Activated naive CD4-positive, alpha-beta T cell treated with anti-CD3 and anti-CD28 coated beads for 36 hours (primary cell): ENCODE results near the gene LMO2. TPM values are rescaled to one million over a fixed set of nuclear protein-coding genes. Genes with fewer than 3 reads are reported as not detected.
A peak's percentile ranks its signal among the peaks of the same experiment; 100 is the strongest.

ENCODE experiments used
- CTCF ChIA-PET: fragments of 350-600 bp; sonication (Branson Sonifier 250); formaldehyde crosslinking; loops from one replicate; lab custom pipeline; 2021; ENCODE audit warnings: antibody characterized with exemption; lab: Charles Lee
- DNase-seq: peaks from one replicate; pipeline ENCODE4 v3.0.0-alpha.2; 2020
- H3K27ac Mint-ChIP-seq: one replicate; pipeline ENCODE4 v1.8.0; 2021; ENCODE audit warnings: mild to moderate bottlenecking, mixed read lengths
- H3K27me3 Mint-ChIP-seq: one replicate; pipeline ENCODE4 v1.8.0; 2021; ENCODE audit warnings: low read depth, mixed read lengths
- H3K36me3 Mint-ChIP-seq: one replicate; pipeline ENCODE4 v1.8.0; 2021; ENCODE audit warnings: low read depth, mixed read lengths
- H3K4me1 Mint-ChIP-seq: one replicate; pipeline ENCODE4 v1.8.0; 2021; ENCODE audit warnings: low read depth, mixed read lengths
- H3K4me3 Mint-ChIP-seq: one replicate; pipeline ENCODE4 v1.8.0; 2021; ENCODE audit warnings: mild to moderate bottlenecking, moderate library complexity, mixed read lengths
- H3K9me3 Mint-ChIP-seq: one replicate; pipeline ENCODE4 v1.8.0; 2021; ENCODE audit warnings: mixed read lengths
- intact Hi-C: fragments of 100-400 bp; cut with micrococcal nuclease; formaldehyde crosslinking; loops from one replicate; pipeline ENCODE4 v1.15.1; 2023
- total RNA-seq, 2 experiments: library from RNA; stranded (reverse); gene quantifications; one replicate each; pipeline ENCODE4 v1.2.3, GENCODE V29; 2021

Gene LMO2
- total RNA-seq, 2 experiments from 2014 or later, result not detected

DNA sequence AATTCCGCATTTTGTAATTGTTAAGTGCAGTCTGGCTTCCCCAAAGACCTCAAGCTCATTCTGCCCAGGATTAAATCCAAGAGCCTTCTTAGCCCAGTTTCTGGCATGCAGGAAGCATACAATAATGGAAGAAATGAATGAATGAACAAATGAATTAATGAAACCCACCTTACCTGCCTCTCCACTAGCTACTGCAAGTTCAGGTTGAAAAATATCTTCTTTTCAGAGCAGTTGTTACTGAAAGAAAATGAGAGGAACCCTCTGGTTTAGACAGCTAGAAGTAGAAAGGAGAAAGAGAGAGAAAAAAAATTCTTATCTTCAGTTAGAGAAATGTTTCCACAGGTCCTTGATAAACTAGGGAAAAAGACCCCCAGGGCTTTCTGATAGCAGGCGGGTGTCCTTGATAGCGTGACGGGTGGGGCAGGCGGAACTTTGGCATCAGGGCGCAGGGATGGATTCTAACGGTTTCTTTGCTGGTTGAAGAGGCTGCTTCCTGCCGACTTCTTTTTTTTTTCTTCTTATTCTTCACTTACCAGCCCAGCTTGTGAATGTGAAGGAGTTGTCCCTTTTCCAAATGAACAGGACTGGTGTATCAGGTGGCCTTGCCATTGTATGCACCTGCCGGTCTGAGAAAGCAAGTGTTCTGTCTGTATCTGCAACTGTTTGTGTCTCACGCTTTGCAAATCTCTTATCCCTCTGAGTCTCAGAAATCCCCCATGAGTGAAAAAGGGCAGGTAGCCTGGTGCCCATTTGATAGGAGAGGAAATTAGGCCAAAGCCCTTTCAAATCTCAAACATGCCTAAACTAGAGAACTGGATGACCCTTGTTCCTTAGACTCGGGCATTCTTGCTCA, 10.0 kb downstream of the LMO2 start:
- Mint-ChIP-seq H3K36me3 (no peaks in the 10 kb centered on the region), H3K27me3 (peaks cover 73% of the 10 kb centered on the region), H3K4me1 (no peaks in the 10 kb centered on the region), H3K9me3 (no peaks in the 10 kb centered on the region), H3K4me3 (no peak overlapping the region), H3K27ac (no peak overlapping the region)
- CTCF ChIA-PET, result interaction anchor here (1.3 kb wide), 1 partner anchor 23 kb away, joined by 4 read pairs; no protein-coding TSS in a partner anchor
- no peak for DNase-seq
- intact Hi-C loops, result no loop called here

DNA sequence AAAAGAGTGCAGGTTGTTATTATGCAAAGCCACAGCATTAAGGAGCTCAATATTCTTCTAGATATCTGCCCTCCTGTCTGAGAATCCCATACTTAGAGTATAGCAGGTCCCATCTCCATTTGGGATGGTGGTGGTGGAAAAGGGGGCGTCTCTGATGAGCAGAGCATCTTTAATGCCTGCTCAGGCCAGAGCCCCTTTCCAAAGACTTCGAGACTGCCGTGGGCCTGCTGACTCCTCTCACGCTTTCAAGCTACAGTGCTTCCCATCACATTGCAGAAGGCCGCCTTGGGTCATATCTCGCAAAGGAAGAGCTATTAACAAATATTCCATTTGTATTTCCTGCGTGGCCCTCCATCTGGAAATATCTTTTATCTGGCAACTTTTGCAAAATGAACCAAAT, 10.9 kb downstream of the LMO2 start:
- H3K36me3 Mint-ChIP-seq, result no peaks in the 10 kb centered on the region
- peaks cover 77% of the 10 kb centered on the region for H3K27me3 Mint-ChIP-seq

DNA sequence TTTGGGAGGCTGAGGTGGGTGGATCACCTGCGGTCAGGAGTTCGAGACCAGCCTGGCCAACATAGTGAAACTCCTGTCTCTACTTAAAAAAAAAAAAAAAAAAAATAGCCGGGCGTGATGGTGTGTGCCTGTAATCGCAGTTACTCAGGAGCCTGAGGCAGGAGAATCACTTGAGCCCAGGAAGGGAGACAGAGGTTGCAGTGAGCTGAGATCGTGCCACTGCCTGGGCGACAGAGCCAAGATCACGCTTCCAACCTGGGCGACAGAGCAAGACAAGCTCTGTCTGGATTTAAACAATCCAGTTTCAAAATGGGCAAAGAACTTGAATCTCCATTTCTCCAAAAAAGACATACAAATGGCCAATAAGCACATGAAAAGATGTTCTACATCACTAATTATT, 12.5 kb downstream of the LMO2 start:
- CTCF ChIA-PET, result no interaction called here
- Mint-ChIP-seq H3K27ac (no peak overlapping the region), H3K27me3 (peaks cover 70% of the 10 kb centered on the region), H3K36me3 (no peaks in the 10 kb centered on the region), H3K4me3 (no peak overlapping the region), H3K4me1 (no peaks in the 10 kb centered on the region), H3K9me3 (no peaks in the 10 kb centered on the region)
- intact Hi-C loops, result no loop called here
- DNase-seq, result no peak

More for the DNA sequence above, 10.9 kb downstream of the LMO2 start:
- CTCF ChIA-PET, result interaction anchor here (1.1 to 1.3 kb wide), 2 partner anchors 12 to 23 kb away, joined by 3 to 4 read pairs; no protein-coding TSS in a partner anchor
- Mint-ChIP-seq H3K9me3 (no peaks in the 10 kb centered on the region), H3K27ac (no peak overlapping the region), H3K4me3 (no peak overlapping the region), H3K4me1 (no peaks in the 10 kb centered on the region)
- no peak for DNase-seq
- intact Hi-C loops, result no loop called here

DNA sequence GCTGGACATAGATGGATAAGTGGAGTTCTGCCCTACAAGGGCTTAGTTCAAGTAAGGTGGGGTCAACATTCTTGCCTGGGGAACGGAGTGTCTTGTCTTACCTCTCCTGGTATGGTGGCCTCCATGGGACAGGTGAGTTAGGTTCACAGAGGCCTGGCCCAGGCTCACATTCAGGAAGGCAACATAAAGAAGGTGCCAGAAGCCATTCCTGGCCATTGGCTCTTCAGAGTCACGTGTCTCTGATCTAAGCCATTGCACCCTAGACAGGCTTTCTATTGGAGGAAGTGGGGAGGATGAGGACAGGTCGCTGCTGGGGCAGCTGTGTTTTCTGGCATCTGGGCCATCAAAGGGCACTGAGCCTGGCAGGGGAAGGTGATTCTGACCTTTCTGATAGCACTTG, 14.8 kb downstream of the LMO2 start:
- H3K9me3 Mint-ChIP-seq, result no peaks in the 10 kb centered on the region
- DNase-seq, result no peak
- CTCF ChIA-PET, result interaction anchor here (0.6 kb wide), 1 partner anchor 155 kb away, joined by 3 read pairs; no protein-coding TSS in a partner anchor
- intact Hi-C loops, result no loop called here
- no peaks in the 10 kb centered on the region for H3K36me3 Mint-ChIP-seq
- no peaks in the 10 kb centered on the region for H3K4me1 Mint-ChIP-seq
- H3K27ac Mint-ChIP-seq, result no peak overlapping the region
- no peak overlapping the region for H3K4me3 Mint-ChIP-seq
- peaks cover 69% of the 10 kb centered on the region for H3K27me3 Mint-ChIP-seq

DNA sequence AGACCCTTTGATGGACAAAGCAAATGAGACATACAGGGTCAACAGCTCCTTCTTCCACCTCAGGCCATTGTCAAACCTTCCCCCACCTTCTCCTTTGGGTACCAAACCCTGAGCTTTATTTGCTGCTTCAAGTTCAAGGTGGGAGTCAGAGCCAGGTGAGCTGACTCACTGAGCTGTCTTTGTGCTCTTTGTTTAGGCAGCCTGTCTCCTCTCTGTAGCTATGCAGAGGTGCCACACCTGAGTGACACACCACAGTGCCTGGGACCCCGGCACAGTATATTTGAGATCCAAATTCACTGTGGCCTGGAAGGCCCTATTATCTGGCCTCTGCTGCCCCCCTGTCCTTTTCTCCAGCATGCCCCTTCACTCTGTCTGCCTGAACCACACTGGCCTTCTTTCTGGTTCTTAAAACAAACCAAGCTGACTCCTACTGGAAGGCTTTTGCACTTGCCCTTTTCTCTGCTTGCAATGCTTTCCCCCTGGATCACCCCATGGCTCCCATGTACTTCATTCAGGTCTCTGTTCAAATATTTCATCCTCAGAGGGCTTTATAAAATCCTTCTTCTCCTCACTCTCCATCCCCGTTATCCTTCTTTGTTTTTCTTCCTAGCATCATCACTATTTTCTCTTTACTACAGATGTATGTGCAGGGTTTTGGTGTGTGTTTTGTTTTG, 16.1 kb downstream of the LMO2 start:
- H3K27me3 Mint-ChIP-seq, result peaks cover 63% of the 10 kb centered on the region
- CTCF ChIA-PET, result interaction anchor here (0.7 to 1.3 kb wide), 4 partner anchors 16 to 121 kb away, joined by 3 to 6 read pairs (median 4); partner anchors contain the start of gene LMO2

DNA sequence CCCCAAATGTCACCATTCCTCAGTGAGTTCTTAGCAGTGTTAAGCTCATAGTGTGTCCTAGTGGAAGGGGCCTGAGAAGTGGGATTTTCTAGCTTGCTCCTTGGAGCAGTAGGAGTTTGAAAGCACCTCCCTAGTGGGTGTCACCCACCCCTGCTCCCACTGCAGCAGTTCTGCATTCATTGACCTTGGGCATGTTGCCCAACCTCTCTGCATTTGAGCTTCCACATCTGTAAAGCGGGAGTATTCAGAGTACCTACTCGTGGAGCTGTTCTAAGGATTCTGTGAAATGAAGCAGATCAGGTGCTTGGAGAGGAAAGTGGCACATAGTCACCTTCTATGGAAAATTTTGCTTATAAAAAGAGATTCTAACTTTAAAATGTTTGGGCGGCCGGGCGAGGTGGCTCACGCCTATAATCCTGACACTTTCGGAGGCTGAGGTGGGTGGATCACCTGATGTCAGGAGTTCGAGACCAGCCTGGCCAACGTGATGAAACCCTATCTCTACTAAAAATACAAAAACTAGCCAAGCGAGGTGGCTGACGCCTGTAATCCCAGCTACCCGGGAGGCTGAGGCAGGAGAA, 16.9 kb downstream of the LMO2 start:
- CTCF ChIA-PET, result interaction anchor here (0.6 to 1.3 kb wide), 6 partner anchors 17 to 122 kb away, joined by 3 to 6 read pairs (median 4); partner anchors contain the start of gene LMO2
- intact Hi-C loops, result no loop called here

More for the DNA sequence above, 16.1 kb downstream of the LMO2 start:
- no peak for DNase-seq
- intact Hi-C loops, result no loop called here
- H3K4me1 Mint-ChIP-seq, result peaks cover under 1% of the 10 kb centered on the region
- H3K36me3 Mint-ChIP-seq, result no peaks in the 10 kb centered on the region
- H3K9me3 Mint-ChIP-seq, result no peaks in the 10 kb centered on the region
- no peak overlapping the region for H3K27ac Mint-ChIP-seq
- no peak overlapping the region for H3K4me3 Mint-ChIP-seq

DNA sequence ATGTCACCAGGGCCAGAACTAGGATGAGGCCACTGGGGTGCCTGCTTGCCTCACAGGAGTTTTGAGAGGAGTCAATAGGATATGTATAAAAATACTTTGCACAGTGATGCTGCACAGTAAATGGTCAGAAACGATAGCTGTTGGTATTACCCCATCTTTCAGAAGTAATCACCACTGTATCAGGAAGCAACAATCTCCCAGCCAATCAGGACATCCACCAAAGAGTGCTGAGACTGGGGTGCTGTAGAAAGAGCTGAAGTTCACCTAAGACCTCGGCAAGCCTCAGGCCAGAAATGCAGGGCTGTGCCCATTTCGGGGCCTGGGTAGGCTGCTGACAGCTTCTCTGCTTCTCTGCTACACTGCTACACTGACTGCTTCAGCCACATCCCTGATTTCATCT, 17.4 kb downstream of the LMO2 start:
- Mint-ChIP-seq H3K4me1 (peaks cover 7% of the 10 kb centered on the region), H3K27ac (no peak overlapping the region), H3K9me3 (no peaks in the 10 kb centered on the region), H3K27me3 (peaks cover 61% of the 10 kb centered on the region), H3K36me3 (no peaks in the 10 kb centered on the region), H3K4me3 (no peak overlapping the region)
- no peak for DNase-seq
- intact Hi-C loops, result no loop called here
- CTCF ChIA-PET, result interaction anchor here (0.6 to 1.3 kb wide), 5 partner anchors 16 to 122 kb away, joined by 3 to 4 read pairs (median 3); partner anchors contain the start of gene LMO2

More for the DNA sequence above, 16.9 kb downstream of the LMO2 start:
- peaks cover 5% of the 10 kb centered on the region for H3K4me1 Mint-ChIP-seq
- H3K36me3 Mint-ChIP-seq, result no peaks in the 10 kb centered on the region
- no peak overlapping the region for H3K27ac Mint-ChIP-seq
- no peaks in the 10 kb centered on the region for H3K9me3 Mint-ChIP-seq
- DNase-seq, result no peak
- H3K4me3 Mint-ChIP-seq, result no peak overlapping the region
- H3K27me3 Mint-ChIP-seq, result peaks cover 63% of the 10 kb centered on the region

DNA sequence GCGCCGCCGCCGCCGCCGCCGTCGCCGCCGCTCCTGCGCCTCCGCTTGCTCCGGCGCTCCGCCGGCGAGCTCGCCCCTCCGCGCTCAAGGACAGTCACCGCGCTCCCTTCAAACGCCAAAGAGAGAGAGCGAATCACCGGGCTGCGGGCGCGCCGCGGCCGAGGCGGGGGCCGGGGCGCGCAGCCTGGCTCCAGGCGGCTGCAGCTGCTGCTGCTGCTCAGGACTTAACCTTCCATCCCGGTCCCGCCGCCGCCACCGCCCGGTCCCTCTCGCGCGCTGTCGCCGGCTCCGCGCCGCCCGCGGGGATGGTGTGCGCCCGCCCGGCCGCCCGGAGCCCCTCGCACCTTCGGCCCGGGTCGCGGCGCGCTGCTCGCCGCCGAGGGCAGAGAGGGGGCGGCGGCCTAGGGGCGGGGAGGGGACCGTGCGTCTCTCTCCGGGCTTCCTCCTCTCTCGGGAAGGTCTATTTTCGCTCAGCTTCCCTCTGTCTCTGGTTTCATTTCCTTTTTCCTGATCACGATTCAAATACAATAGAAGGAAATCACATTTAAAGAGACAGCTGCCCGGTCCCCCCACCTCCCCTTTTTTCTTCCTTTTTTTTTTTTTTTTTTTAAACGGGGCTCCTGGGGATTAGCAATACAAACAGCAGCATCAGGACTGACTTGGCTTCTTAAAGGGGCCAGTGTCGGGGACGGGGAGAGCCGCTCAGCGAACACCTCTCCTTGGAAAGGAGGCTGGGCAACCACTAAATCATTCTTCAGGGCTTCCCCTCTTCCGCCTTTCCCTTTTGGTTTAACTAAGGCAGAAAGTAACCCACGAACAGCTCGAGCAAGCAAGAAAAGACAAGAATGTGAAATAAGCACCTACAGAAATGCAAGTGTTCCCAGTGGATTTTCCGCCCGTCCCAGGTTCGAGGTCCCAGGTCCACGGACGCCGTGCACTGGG, 22.1 kb downstream of the LMO2 start:
- H3K36me3 Mint-ChIP-seq, result no peaks in the 10 kb centered on the region
- peaks cover 13% of the 10 kb centered on the region for H3K4me1 Mint-ChIP-seq
- peak overlapping the region; percentile 76 for H3K4me3 Mint-ChIP-seq
- H3K9me3 Mint-ChIP-seq, result no peaks in the 10 kb centered on the region
- peak; percentile 20 for DNase-seq
- H3K27ac Mint-ChIP-seq, result no peak overlapping the region
- intact Hi-C loops, result loop anchor here (1.0 kb wide), 1 partner anchor 25 kb away; no protein-coding TSS in a partner anchor
- CTCF ChIA-PET, result interaction anchor here (0.6 to 3.4 kb wide), 3 partner anchors 11 to 41 kb away, joined by 3 to 18 read pairs (median 3); no protein-coding TSS in a partner anchor
- H3K27me3 Mint-ChIP-seq, result peaks cover 58% of the 10 kb centered on the region

DNA sequence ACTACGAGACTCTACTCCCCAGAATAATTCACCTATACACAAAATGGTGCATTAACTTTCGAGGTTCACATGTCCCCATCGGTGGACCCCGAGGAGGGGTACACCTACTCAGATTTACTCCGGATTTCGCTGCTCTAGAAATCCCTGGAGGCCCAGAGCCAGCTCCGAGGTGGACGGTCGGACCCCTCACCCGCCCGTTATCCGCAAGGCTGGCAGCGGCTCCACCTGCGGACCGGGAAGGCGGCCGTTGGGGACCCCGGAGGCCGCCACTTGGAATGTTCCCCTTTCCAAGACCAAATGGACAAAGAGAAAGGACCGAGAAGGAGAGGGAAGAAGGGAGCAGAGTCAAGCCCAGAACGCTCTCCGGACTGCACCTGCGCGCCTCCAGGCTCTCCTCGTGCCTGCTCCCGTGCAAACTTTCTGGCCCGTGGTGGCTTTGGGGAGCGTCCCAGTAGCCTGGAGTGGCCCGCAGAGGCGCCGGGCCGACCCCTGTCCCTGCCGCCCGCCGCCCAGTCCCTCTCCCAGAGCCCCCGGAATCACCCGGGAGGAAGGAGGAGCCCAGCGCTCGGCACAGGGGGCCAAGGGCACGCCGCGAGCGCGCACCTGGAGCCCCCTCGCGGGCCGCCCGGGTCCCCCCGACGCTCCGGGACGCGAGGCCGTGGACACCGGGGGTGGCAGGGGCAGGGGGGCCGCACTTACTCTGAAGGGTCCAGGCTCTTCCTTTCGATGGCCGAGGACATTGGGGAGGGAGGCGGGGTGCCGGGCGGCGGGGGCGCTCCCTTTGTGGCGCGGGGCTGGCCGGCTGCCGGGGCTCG, 23.0 kb downstream of the LMO2 start:
- intact Hi-C loops, result no loop called here
- Mint-ChIP-seq H3K36me3 (no peaks in the 10 kb centered on the region), H3K4me1 (peaks cover 13% of the 10 kb centered on the region), H3K27me3 (peaks cover 53% of the 10 kb centered on the region), H3K27ac (no peak overlapping the region), H3K9me3 (no peaks in the 10 kb centered on the region), H3K4me3 (peak overlapping the region; percentile 36)
- CTCF ChIA-PET, result interaction anchor here (0.9 to 3.4 kb wide), 6 partner anchors 11 to 120 kb away, joined by 3 to 18 read pairs (median 3); no protein-coding TSS in a partner anchor
- DNase-seq, result no peak

DNA sequence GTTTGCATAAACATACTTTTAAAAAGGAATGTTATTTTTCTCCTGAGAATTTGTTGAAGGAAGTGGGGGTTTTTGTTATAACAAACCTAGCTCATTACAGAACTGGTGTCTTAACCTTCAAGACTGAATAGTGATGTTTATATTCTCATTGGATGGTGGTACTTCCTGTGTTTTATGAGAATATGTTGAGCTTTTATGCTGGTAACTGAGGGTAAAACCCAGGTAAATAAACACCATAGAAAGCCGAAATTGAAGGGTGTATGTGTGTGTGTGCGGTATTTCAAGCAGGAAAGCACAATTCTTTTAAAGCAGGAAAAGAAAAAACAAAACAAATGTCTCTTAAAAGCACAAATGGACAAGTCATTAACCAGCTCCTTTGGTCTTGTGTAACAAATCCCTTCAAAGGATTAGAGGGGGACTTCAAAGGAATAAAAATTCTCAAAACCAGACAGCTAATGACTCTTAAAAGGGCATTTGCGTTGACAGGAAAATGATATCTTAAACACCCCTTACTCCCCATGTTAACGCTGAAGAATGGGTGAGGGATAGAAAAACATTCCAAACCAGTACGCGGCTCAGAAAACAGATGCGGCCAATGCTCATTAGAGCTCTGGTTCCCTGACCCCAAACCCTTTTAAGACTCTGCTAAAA, 23.8 kb downstream of the LMO2 start:
- Mint-ChIP-seq H3K27ac (no peak overlapping the region), H3K27me3 (peaks cover 46% of the 10 kb centered on the region), H3K4me3 (peak overlapping the region; percentile 36), H3K4me1 (peaks cover 13% of the 10 kb centered on the region), H3K9me3 (no peaks in the 10 kb centered on the region), H3K36me3 (no peaks in the 10 kb centered on the region)
- DNase-seq, result no peak
- intact Hi-C loops, result no loop called here
- CTCF ChIA-PET, result interaction anchor here (0.9 to 3.4 kb wide), 6 partner anchors 10 to 129 kb away, joined by 3 to 18 read pairs (median 4); no protein-coding TSS in a partner anchor
